HuH-7 (cell line): Measurements from ENCODE around the gene TMPRSS6.

Experiments
- DNase-seq: peaks from one replicate; pipeline ENCODE4 v3.0.0; 2011; ENCODE audit warnings: low spot score

The TMPRSS6 gene

GRCh38 chr22:37050913-37051312, 58.6 kb downstream of the TMPRSS6 start:
- DNase-seq = no peak

GRCh38 chr22:37049224-37049623, 60.3 kb downstream of the TMPRSS6 start:
- DNase-seq = no peak

- DNase-seq = no peak
These were observed 61.4 kb downstream of the TMPRSS6 start for GRCh38 chr22:37048133-37048532.

- DNase-seq = no peak
These were observed 62.5 kb downstream of the TMPRSS6 start for GRCh38 chr22:37047006-37047405.

- no peak for DNase-seq
These were observed 62.9 kb downstream of the TMPRSS6 start for GRCh38 chr22:37046589-37046988.

GRCh38 chr22:37045958-37046357, 63.6 kb downstream of the TMPRSS6 start:
- DNase-seq = peak; percentile 70

GRCh38 chr22:37044634-37045625, 64.6 kb downstream of the TMPRSS6 start:
- no peak for DNase-seq

- DNase-seq = peak; percentile 92
These were observed 65.5 kb downstream of the TMPRSS6 start for GRCh38 chr22:37043828-37044538.

GRCh38 chr22:37043209-37043827, 66.2 kb downstream of the TMPRSS6 start:
- no peak for DNase-seq

- DNase-seq = no peak
These were observed 70.0 kb downstream of the TMPRSS6 start for GRCh38 chr22:37039466-37039865.

- no peak for DNase-seq
These were observed 71.8 kb downstream of the TMPRSS6 start for GRCh38 chr22:37037669-37038068.

GRCh38 chr22:37036655-37037377, 72.7 kb downstream of the TMPRSS6 start:
- no peak for DNase-seq

- DNase-seq = no peak
These were observed 75.7 kb downstream of the TMPRSS6 start for GRCh38 chr22:37033605-37034430.

GRCh38 chr22:37032535-37033460, 76.7 kb downstream of the TMPRSS6 start:
- peak; percentile 91 for DNase-seq

- DNase-seq = no peak
These were observed 77.4 kb downstream of the TMPRSS6 start for GRCh38 chr22:37032134-37032534.

- DNase-seq = no peak
These were observed 78.8 kb downstream of the TMPRSS6 start for GRCh38 chr22:37030560-37031281.

- no peak for DNase-seq
These were observed 80.5 kb downstream of the TMPRSS6 start for GRCh38 chr22:37028692-37029674.

GRCh38 chr22:37027556-37027955, 82.0 kb downstream of the TMPRSS6 start:
- no peak for DNase-seq
